Psoas muscle (tissue), 8 donors: ENCODE data around the gene COL5A2. TPM values are rescaled to one million over a fixed set of nuclear protein-coding genes. Genes with fewer than 3 reads are reported as not detected.

Source experiments
- ATAC-seq, 4 donors: fragments of 200-7000 bp; cut with Tn5 transposase; one replicate each; pipeline ENCODE4 v1.9.1; 2020; ENCODE audit warnings: moderate library complexity in 3 of 4, mild to moderate bottlenecking in 2 of 4
- DNase-seq, 2 donors: peaks; one replicate each; pipeline ENCODE4 v3.0.0-alpha.2; 2020
- H3K27ac ChIP-seq: fragments of 200-600 bp; one replicate; pipeline ENCODE4 v1.8.0; 2022
- H3K27me3 ChIP-seq, 3 donors: fragments of 200-600 bp in 1 of 3; one replicate each; pipeline versions ENCODE4 v1.6.1 to v1.8.0; 2013 to 2022; ENCODE audit warnings: low read length in 2 of 3, mild to moderate bottlenecking in 2 of 3, moderate library complexity in 1 of 3; ENCODE audit not compliant: insufficient read depth in 3 of 3
- H3K36me3 ChIP-seq, 2 donors: fragments of 200-600 bp in 1 of 2; one replicate each; pipeline versions ENCODE4 v1.6.1 to v1.8.0; 2013 to 2022; ENCODE audit warnings: low read depth in 1 of 2, mild to moderate bottlenecking in 1 of 2, moderate library complexity in 1 of 2; ENCODE audit not compliant: insufficient read depth in 1 of 2
- H3K4me1 ChIP-seq: fragments of 200-600 bp; one replicate; pipeline ENCODE4 v1.8.0; 2022
- H3K4me3 ChIP-seq: fragments of 200-600 bp; one replicate; pipeline ENCODE4 v1.8.0; 2022; ENCODE audit warnings: mild to moderate bottlenecking
- H3K9me3 ChIP-seq: fragments of 200-600 bp; one replicate; pipeline ENCODE4 v1.8.0; 2022
- WGBS, 3 donors: extraction: QIAGEN DNeasy Blood & Tissue Kit; methylation state at CpG; one replicate each; pipeline versions ENCODE4 v1.1.6 to v1.1.7; 2013; 5-methylcytosine and 5-hydroxymethylcytosine counted together
- intact Hi-C, 2 donors: fragments of 100-400 bp; cut with DNase I; formaldehyde crosslinking; loops; one replicate each; pipeline versions ENCODE4 v1.11.0 to v1.14.2; 2022
- polyA plus RNA-seq, 3 donors: library from polyadenylated mRNA; stranded (reverse); fragments of 200-250 nt; gene quantifications; one replicate each; pipeline ENCODE4 v1.2.3, GENCODE V29; 2013
- total RNA-seq, 4 donors: library from RNA; stranded (reverse); fragmentation: NEBNext Ultra II Directional in 2 of 4; extraction: Animal tissue kit (Norgen Biotek cat#: 25700) in 2 of 4; gene quantifications; one replicate each; pipeline versions ENCODE4 v1.2.1 to v1.2.4, GENCODE V29; 2021 to 2023
- TF ChIP-seq, protein P1 (sequence below): fragments of 200-600 bp; IDR thresholded peaks from one replicate; pipeline ENCODE4 v1.8.0; 2022; ENCODE audit warnings: antibody characterized with exemption
- donor health status: healthy with polysubstance abuse.
- donor health status: DM: no; HTN: no; CAD: no; lungs with moderate emphysema.
- donor health status: Bipolar disorder and iron deficiency.
- donor health status: healthy.
- donor health status: DM: yes; HTN: yes; CAD: no.
- donor health status: DM: no; HTN: no; CAD: no.
- donor health status: DM: no; HTN: no; CAD: no.
- donor health status: DM: yes; HTN: yes; CAD: no.

COL5A2 gene
- total and polyA plus RNA-seq, 7 donors: 2.3 to 16.8 (median 3.9) TPM

DNA sequence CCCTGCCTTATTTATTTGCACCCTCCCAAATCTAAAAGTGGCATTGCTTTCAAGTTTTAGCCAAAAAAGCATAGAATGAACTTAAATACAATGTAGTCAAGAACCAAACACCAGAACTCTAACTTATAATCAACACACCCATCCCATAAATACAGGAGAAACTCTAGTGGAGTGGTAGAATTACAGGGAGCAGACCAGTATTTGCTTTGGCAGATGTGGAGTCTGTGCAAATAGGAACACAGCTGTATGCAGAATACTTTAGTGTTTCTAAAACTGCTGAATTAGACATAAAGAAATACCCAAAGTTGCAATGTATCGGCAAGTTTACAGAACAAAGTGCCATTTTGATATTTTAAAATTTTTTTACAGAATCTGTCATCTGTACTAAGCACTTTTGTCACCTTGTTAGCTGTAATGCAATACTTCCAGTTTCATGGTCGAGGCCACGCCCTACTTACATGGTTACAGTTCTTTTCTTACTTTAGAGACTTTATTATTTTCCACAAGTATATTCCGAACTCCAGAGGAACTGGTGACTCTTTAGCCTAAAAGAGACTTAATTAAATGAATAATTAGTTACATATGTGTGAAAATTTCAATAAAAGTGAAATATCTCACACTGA is 23.7 kb upstream of the COL5A2 start:
- Histone ChIP-seq H3K4me3 (no peak overlapping the region), H3K27me3 (no peaks in the 10 kb centered on the region), H3K9me3 (no peaks in the 10 kb centered on the region), H3K4me1 (no peaks in the 10 kb centered on the region), H3K27ac (no peak overlapping the region), H3K36me3 (no peaks in the 10 kb centered on the region)
- TF ChIP-seq, protein P1, sequence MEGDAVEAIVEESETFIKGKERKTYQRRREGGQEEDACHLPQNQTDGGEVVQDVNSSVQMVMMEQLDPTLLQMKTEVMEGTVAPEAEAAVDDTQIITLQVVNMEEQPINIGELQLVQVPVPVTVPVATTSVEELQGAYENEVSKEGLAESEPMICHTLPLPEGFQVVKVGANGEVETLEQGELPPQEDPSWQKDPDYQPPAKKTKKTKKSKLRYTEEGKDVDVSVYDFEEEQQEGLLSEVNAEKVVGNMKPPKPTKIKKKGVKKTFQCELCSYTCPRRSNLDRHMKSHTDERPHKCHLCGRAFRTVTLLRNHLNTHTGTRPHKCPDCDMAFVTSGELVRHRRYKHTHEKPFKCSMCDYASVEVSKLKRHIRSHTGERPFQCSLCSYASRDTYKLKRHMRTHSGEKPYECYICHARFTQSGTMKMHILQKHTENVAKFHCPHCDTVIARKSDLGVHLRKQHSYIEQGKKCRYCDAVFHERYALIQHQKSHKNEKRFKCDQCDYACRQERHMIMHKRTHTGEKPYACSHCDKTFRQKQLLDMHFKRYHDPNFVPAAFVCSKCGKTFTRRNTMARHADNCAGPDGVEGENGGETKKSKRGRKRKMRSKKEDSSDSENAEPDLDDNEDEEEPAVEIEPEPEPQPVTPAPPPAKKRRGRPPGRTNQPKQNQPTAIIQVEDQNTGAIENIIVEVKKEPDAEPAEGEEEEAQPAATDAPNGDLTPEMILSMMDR: no peak
- no peak for ATAC-seq
- intact Hi-C loops: no loop called here
- no peak for DNase-seq
- 69 to 79% (median 70%) methylated on average over 4 of the region's 4 CpGs for WGBS, 3 donors

DNA sequence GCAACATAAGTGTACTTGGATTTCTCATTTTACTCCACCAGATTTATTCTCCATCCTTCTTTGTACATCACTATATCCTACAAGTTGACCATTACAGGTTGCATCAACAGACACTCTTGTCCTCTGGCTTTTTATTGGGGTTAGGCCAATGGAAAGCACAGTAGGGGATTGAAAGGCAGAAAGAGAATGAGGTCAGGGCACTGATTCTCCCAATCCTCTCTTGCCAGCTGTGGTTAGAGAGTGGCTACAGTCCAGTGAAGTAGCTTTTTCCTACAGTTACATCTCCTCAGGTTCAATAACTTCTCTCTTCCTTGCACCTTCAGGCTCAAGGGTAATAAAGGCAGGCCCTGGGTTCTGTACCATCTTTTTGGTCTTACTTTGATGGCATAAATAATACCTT is 20.2 kb upstream of the COL5A2 start:
- intact Hi-C loops: no loop called here
- no peak for DNase-seq
- TF ChIP-seq, protein P1: no peak
- H3K4me3 ChIP-seq: no peak overlapping the region
- no peaks in the 10 kb centered on the region for H3K9me3 ChIP-seq
- no peaks in the 10 kb centered on the region for H3K4me1 ChIP-seq
- H3K36me3 ChIP-seq: no peaks in the 10 kb centered on the region
- no peak overlapping the region for H3K27ac ChIP-seq
- no peak for ATAC-seq
- H3K27me3 ChIP-seq: no peaks in the 10 kb centered on the region

DNA sequence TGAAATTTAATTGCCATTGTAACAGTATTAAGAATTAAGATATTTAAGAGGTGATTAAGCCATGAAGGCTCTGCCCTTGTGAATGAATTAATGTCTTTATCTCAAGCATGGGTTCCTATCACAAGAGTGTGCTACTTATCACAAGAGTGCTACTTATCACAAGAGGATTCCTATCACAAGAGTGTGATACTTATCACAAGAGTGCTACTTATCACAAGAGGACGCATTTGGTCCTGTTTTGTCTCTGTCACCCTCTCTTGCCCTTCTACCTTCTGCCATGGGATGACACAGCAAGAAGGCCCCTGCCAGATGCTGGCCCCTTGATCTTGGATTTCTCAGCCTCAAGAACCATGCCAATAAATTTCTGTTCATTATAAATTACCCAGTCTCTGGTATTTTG is 13.2 kb upstream of the COL5A2 start:
- Histone ChIP-seq H3K9me3 (no peaks in the 10 kb centered on the region), H3K27ac (no peak overlapping the region), H3K27me3 (no peaks in the 10 kb centered on the region), H3K36me3 (no peaks in the 10 kb centered on the region), H3K4me3 (no peak overlapping the region), H3K4me1 (no peaks in the 10 kb centered on the region)
- WGBS, 3 donors: 86 to 100% (median 89%) methylated on average over 1 of the region's 1 CpG
- ATAC-seq (no peak), DNase-seq (no peak)
- intact Hi-C loops: no loop called here
- TF ChIP-seq, protein P1: no peak

DNA sequence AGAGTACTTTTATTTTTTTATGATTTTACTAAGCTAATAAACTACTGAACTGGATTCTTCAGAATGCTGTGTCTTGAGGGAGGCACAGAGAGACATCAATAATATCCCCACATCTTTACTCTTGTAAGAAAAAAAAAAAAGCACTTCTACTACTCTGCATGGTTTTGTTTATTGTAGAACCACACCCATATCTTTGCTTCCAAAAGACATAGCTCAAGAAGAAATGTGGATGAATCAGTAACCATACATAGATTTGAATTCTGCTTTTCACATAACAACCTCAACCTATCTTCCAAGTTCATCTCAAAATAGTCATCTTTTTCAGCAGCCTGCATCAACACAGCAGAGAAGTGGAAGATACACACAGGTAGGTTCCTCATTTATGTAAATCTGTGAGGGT is 12.2 kb upstream of the COL5A2 start:
- TF ChIP-seq, protein P1: no peak
- H3K9me3 ChIP-seq: no peaks in the 10 kb centered on the region
- H3K4me3 ChIP-seq: no peak overlapping the region
- no peak for ATAC-seq
- DNase-seq: no peak
- no peaks in the 10 kb centered on the region for H3K36me3 ChIP-seq
- no peaks in the 10 kb centered on the region for H3K27me3 ChIP-seq
- intact Hi-C loops: no loop called here
- no peak overlapping the region for H3K27ac ChIP-seq
- no peaks in the 10 kb centered on the region for H3K4me1 ChIP-seq

DNA sequence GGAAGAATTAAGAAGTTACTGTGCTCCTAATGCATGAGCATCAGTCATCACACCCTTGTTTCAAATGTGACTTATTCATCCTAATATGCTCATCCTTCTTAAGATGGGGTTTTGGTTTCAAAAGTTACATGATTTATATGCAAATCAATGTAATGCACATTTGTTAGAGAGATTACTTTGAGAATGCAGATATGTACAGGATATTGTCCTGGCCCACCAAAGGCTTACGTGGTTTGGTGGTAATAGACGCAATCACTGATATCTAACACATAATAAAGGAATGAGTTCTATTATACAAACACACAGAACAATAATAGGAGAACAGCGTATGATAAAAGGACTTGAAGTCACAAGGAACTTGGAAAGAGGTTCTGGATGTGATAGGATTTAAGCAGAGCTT is 11.1 kb upstream of the COL5A2 start:
- H3K27me3 ChIP-seq: no peaks in the 10 kb centered on the region
- TF ChIP-seq, protein P1: no peak
- H3K9me3 ChIP-seq: no peaks in the 10 kb centered on the region
- WGBS, 3 donors: 96 to 100% (median 98%) methylated on average over 3 of the region's 3 CpGs
- no peaks in the 10 kb centered on the region for H3K4me1 ChIP-seq
- no peak overlapping the region for H3K27ac ChIP-seq
- DNase-seq (no peak), ATAC-seq (no peak)
- no peak overlapping the region for H3K4me3 ChIP-seq
- no peaks in the 10 kb centered on the region for H3K36me3 ChIP-seq
- intact Hi-C loops: no loop called here
